Measurements from ENCODE around the gene SEMA5B.

GRCh38 chr3:123054931-123055330 is 27.4 kb upstream of the SEMA5B start:
- TF ChIP-seq CTCF (IDR thresholded peaks at IDR 0.05; ENCODE audit: insufficient read depth, low read length): no peak
- no peak for TF ChIP-seq REST (IDR thresholded peaks at IDR 0.05; ENCODE audit: insufficient replicate concordance, low read depth)
- TF ChIP-seq POLR2AphosphoS5 (IDR thresholded peaks at IDR 0.05; ENCODE audit: low read depth): no peak
- no peak for TF ChIP-seq GABPA (IDR thresholded peaks at IDR 0.05; ENCODE audit: low read depth)

Data from HL-60 (cell line).